GM18873 (cell line): Measurements from ENCODE around the gene ODC1.
A peak's percentile ranks its signal among the peaks of the same experiment; 100 is the strongest.
"Not testable (repeated sequence)": the region's sequence is repeated elsewhere in the genome, so short reads cannot be mapped to it uniquely, and the experiment has no call there.

Experiments used
- ATAC-seq: cut with Tn5 transposase; IDR thresholded peaks from one replicate; pipeline ENCODE4 v1.9.1; 2021; ENCODE audit warnings: mild to moderate bottlenecking, moderate library complexity, moderate number of reproducible peaks; ENCODE audit not compliant: unreplicated experiment, low FRiP score

Gene ODC1

DNA sequence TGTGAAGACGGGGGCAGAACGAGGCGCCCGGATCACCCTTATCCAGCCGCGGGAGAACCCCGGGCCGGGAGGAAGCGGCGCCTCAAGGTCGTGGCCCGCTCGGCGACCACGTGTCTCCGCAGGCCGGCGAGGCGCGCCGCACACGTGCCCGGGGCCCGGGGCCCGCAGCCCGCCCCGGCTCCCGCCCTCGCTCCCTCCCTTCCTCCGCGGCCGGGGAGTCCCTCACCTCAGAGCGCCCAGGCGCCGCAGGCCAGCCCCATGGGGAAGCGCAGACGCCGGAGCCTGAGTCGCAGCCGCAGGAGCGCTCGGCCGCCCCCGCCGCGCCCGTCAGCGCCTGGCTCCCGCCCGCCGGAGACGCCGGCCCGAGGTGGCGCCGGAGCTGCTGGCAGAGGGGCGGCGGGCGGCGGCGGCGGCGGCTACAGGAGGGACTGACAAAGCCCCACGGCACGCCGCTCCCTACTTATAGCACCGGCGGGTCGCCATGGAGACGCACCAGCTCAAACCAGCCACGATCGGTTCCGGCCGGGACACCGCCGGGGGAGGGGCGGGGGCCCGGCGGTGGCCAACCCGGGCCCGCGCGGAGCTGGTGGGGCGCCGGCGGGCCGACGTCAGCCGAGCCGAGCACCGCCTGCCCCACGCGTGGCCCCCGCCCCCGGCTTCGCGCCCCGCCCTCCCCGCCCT lies at the start of gene ODC1:
TSS of gene ODC1 (minus strand) at position 433 of the 681 bp plus-strand sequence. CDS start 3,295 bp downstream, outside the sequence.
- peak; percentile 46 for ATAC-seq

DNA sequence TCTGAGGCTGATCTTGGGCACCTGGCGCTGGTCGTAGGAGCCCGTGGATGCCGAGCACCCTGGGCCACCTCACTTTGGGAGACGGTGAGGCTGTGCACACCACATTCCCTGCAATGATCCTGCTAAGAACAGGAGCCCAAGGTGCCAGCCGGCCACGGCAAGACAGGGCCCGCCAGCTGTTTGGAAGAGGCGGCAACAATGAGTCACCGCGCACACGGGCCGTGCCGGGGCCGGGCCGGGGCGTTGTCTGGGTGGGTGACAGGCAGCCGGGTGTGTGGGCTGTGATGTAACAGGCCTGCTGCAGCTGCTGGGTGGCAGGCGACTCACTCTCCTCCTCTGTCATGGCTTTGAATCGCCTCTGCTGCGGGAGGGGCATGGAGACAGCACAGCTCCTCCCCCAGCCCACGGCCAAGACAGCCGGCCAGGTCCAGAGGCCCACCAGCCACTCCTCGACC lies 49.7 kb upstream of the ODC1 start:
- ATAC-seq = no peak

DNA sequence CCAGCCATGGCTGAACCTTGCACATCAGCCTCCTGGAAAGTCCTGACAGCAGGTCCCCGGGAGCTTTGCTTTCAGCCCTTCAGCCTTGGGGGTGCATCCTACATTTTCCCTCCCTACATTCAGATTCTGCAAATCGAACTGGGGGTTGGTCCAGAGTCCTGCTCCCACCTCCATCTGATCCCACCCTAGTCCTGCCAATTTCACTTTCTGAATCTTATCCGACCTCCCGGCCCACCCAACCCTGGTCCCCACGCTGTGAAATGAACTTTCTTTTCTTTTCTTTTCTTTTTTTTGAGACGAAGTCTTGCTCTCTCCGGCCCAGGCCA lies 47.8 kb upstream of the ODC1 start:
- ATAC-seq = no peak

DNA sequence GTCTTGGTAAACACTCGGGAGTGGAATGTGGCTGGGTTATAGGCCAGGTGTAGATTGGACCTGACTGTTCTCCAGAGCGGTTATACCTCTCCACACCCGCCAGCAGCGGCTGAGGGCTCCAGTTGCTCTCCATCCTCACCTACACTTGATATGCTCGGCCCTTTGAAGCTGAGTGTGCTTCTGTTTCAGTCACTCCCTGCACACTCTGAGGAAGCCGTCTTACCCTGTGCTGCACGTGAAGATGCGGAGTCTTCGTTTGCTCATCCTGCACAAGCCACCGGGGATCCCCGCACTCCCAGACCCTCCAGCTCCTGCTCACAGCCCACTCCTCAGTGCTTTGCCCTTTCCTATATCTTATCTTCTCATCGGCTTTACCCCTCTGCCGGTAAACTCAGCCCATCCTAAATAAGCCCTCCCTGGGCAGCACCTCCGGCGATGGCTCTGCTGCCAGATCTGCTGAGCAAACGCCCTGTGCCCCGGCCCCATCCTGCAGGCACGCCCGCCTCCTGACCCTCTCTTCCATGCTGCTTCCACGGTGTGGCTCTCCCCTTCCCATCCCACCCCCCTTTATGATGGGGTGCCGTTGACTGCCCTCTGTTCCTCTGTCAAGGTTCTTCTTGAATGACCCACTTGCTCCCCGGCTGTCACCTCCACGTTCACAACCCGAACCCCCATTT lies 47.3 kb upstream of the ODC1 start:
- no peak for ATAC-seq

DNA sequence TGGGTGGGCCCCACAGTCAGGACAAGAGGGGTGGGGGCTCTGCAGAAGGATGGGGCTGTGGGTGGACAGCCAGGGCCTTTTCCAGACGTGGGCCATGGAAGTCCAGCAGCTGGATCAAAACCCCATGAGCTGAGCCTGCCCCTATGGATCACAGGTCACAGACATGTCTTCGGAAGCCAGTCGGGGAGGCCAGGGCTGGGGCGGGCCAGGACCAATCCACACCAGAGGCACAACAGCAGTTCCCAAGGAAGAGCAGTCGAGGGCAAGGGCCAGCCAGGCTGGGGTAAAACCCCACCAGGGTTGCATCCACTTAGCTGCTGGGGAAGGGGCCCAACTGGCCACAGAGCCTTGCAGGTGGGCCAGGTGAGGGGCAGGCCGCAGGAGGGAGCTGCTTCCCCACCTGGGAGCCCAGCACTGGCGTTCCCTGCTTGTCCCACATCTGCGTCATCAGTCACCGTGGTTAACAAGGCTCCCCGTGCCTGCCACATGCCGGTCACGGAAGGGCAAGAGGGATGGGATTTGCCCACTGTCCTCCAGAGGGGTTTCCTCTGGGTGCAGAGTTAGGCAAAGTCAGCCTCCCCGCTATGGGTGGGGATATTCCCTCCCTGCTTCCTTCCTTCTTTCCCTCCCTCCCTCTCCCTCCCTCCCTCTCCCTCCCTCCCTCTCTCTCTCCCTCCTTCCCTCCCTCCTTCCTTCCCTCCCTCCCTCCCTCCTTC lies 46.4 kb upstream of the ODC1 start:
- ATAC-seq = no peak

DNA sequence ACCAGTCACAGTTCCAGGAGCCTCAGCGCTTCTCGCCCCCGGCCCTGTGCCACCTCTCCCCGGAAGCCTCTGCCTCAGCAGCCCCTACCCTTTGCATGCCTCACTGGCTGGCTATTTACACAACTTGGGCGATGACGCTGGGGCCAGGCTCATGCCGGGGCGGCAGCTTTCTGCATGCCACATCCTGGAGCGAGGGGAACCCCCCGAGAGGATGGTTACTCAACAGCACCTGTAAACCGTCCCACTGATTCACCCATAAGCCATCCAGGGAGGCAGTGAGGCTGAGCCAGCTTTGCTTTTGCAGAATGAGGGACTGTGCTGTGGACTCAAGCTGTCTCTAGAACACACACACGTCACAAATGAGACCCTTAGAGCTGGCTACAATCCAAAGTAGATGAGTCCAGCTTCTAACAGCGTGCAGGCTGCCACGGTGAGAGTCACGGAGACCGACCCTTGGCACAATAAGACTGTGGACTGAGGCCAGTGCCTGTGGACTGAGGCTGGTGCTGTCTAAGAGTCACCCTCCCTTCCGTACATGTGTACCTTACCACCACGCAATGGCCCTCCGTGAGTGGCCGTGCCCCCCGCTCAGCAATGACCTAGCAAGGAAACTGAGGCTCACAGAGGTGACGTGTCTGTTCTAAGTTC lies 45.6 kb upstream of the ODC1 start:
- ATAC-seq = peak; percentile 98

DNA sequence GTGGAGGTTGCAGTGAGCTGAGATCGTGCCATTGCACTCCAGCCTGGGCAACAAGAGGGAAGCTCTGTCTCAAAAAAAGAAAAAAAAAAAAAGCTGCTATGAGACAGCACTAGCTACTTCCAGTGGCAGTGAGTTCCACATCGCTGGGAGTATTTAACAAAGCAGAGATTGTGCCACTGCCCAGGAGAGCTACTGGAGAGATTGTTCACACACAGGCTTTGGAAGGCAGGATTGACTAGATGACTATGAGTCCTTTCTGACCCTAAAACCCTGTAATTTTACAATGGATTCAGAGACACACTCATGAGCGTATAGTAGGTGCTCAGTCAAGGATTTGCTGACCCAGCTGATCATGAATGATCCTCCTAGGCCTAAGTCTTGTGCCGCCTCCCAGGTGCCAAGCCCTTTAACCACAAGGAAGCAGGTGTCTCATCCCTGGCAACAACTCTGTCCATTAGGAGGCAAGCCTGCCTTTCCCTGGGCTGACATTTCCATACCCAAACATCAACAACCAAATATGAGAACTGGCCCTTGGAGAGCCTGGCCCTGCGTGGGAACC lies 45.0 kb upstream of the ODC1 start:
- no peak for ATAC-seq

DNA sequence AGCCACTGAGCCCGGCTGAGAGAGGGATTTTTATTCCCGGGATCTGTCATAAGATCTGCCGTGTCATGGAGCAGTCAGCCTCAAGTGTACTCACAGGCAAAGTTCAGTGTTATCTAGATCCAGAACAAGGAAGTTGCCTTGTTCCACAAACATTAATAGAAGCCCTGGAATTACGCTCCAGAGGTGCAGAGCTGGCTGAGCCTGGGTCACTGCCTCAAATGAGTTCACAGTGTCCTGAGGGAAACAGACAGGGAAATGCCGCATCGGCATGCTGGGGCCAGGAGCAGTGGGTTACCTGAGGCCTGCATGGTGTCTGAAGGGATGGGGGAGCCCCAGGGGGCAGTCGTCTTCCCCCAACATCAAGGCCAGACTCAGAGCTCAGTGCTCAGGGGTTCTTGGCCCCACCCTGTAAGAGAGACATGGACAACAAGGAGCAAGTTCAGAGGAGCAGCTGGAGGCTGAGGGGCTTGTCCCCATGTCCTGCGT lies 42.7 kb upstream of the ODC1 start:
- no peak for ATAC-seq

DNA sequence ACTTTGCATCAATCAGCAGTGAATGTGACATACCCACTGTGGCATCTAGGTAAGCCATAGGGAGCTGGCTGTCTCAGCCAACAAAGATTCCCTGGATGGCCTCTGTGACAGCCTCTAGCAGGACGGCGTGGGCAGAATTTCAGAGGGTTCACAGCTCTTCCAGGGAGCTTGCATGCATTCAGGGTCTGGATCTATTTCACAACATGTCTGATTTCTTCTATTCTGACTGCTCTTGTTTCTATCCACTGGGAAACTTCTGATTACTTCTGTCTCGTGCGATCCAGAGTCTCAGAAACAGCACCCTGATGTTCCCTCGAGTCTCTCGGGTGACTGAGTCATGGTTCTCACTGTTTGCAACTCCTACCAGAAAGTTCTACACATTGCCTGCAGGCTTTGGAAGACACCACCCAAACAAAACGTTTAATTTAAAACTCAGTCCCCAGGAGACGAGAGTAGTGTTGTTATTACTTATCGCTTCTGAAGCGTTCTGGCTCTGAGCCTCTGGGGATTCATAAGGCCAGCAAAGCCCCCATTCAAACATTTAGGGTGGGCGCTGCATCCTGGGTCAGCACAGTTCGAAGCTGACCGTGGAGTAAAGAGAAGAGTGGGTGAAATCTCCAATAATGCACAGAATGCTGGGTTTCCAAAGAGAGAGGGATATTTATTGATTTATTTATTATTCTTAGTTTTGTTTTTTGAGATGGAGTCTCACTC lies 41.9 kb upstream of the ODC1 start:
- ATAC-seq = no peak

DNA sequence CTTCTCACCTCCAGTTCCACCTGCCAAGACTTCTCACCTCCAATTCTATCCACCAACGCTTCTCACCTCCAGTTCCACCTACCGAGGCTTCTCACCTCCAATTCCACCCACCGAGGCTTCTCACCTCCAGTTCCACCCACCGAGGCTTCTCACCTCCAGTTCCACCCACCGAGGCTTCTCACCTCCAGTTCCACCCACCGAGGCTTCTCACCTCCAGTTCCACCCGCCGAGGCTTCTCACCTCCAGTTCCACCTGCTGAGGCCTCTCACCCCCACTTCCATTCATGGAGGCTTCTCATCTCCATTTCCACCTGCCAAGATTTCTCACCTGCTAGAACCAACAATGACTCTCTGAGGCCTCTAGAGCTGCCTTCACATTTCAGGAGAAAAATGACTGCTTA lies 40.0 kb upstream of the ODC1 start:
- ATAC-seq = not testable (repeated sequence)

DNA sequence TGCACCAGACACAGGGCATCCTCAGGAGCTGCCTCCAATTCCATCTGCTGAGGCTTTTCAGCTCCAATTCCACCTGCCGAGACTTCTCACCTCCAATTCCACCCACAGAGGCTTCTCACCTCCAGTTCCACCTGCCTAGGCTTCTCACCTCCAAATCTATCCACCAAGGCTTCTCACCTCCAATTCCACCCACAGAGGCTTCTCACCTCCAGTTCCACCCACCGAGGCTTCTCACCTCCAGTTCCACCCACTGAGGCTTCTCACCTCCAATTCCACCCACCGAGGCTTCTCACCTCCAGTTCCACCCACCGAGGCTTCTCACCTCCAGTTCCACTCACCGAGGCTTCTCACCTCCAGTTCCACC lies 39.6 kb upstream of the ODC1 start:
- not testable (repeated sequence) for ATAC-seq

DNA sequence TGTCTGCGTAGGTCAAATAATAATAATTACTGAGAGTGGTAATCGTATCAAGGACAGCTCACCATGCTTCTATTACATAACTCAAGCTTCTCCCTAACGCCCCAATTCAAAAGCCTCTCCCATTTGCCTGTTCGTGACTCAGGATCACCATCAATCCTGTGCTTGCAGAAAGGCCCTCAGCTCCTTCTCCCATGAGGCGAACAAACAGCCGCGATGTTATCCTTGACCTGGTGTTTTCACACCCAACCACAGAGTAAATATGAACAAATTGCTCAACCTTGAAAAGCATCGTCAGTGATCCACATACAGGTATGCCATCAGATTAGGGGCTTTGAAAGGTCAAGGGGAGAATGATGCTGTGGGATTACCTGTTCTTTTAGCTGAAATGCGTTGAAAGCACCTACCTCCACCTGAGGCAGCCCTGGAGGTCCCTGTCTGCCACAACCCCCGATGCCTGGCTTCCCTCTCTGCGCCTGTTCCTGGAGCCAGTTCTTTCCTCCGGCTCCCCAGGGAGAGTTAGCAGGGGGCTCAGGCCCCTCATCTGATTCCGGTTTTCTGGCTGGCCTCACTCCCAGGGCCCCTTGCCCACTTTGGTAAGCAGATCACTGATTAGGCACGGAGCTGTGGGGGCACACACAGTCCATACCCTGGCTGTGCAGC lies 39.1 kb upstream of the ODC1 start:
- no peak for ATAC-seq

DNA sequence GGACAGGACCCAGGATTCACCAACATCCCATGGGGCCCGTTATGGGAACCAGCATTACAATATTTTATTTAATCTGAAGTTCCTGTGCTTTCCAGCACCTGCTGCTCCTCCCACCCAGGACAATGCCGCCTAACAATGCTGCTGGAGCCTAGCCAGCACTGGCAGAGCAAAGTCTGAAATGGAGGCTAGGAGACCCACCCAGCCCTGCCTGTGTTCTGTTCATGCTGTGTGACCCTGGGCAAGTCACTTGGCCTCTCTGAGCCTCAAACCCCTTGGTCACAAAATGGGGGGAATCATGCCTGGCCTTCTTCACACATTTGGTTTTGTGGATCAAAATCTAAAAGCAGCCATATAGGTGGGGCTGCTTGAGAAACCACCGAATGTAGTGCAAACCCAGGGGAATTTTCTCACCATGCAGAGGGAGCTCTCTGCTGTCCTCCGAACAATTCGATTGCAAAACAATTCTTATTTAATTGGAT lies 38.5 kb upstream of the ODC1 start:
- ATAC-seq = no peak

DNA sequence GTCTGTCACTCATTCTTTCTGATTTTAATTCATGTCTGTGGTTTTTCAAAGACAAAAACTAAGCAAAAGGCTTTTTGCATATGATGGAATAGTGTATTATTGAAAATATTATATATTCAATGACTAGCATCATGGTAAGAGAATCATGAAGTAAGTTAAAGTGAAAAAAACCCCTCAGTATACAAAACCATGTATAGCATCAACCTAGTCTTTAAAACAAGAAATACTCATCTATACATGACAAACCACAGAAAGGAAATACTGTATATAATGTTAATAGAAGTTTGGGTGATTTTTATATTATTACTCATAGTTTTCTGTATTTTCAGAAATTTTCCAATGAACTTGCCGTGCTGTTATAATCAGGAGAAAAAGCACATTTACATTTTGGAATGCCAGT lies 38.0 kb upstream of the ODC1 start:
- no peak for ATAC-seq

DNA sequence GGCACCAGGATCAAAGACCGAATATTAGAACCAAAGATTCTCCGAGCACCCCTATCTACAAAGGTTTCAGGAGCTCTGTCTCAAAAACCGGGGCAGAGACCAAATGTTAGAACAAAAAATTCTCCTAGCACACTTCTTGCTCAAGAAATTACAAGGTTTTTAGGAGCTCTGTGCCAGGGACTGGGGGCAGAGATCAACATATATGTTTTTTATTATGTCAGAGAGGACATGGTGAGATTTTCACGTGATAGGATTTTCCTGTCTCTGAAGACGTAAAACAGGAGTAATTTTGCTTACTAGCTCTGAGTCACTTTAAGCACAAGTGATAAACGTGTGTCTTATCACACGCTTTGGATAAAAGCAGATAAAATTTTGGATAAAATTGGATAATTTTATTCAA lies 34.8 kb upstream of the ODC1 start:
- ATAC-seq = no peak

DNA sequence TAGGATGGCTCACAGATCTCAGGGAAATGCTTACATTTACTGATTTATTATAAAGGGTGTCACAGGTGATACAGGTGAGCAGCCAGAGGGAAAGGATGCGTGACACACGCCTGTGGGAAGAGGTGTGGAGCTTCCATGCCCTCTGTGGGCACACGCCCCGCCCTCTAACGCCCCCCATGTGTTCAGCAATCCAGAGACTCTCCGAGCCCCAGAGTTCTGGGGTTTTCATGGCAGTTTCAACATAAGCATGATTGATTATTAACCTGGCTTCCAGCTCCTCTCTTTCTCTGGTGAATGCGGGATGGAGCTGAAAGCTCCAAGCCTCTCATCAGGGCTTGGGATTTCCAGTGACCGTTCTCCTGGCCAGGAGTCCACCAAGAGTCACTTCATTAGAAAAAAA lies 34.3 kb upstream of the ODC1 start:
- no peak for ATAC-seq

DNA sequence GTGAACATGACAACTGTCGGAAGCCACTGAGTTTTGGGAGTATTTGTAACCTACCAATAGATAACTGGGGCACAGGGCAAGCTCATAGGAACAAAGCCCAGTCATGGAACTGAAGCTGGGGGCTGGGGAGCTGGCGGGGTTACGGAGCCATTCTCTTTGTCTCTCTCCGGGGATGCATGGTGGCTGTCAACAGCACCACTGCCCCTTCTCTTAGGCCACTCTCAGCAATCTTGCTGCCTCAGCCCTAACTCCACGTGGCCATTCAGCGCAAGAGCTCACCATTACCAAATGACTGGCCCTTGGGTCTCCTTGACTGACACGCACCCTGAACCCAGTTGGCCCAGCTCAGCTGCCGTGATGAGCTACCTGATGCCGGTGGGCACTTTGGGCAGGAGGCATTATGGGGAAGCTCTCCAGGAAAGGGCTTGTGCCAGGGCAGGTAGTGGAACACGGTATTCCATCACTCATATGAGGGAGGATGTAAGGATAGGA lies 33.6 kb upstream of the ODC1 start:
- no peak for ATAC-seq

DNA sequence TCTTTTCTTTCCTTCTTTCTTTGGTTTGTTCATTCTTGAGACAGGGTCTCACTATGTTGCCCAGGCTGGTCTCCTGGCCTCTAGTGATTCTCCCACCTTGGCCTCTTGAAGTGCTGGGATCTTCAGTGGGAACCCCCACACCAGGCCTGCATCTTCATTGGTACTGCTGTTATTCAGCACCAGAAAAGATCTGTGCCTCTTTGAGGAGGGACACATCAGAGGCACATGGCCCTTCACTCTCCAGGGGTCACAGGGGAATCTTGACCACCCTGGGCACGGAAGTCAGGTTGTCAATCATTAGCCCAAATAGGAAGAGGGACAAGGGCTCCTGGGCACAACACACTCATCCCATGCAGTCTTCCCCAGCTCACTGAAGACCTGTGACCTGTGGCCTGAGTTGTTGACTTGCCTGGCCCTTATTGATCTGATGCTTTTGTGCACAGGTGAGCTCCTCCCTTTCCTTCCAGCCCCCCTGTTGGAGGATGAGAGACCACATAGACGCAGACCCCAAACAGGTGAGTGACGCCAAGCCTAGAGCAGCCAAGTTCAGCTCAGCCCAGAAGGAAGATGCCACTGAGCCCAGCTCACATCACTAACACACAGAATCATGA lies 33.0 kb upstream of the ODC1 start:
- no peak for ATAC-seq

DNA sequence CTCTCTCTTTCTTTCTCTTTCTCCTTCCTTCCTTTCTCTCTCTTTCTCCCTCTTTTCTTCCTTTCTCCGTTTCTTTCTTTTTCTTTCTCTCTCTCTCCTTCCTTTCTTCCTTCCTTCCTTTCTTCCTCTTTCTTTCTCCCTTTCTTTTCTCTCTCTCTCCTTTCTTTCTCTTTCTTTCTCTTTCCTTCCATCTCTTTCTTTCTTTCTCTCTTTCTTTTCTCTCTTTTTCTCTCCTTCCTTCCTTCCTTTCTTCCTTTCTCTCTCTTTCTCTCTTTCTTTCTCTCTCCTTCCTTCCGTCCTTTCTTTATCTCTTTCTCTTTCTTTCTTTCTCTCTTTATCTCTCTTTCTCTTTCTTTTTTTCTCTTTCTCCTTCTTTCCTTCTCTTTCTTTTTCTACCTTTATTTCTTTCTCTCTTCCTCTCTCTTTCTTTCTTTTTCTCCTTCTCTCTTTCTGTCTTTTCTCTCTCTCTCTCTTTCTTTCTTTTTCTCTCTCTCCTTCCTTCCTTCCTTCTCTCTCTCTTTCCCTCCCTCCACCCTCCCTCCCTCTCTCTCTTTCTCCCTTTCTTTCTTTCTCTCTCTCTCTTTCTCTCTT lies 32.3 kb upstream of the ODC1 start:
- no peak for ATAC-seq
